ENCODE data around the gene PCYOX1L. TPM values are rescaled to one million over a fixed set of nuclear protein-coding genes. Genes with fewer than 3 reads are reported as not detected.

The PCYOX1L gene
- total and polyA plus RNA-seq, 2 experiments from 2014 or later = 10.4 to 10.7 TPM

DNA sequence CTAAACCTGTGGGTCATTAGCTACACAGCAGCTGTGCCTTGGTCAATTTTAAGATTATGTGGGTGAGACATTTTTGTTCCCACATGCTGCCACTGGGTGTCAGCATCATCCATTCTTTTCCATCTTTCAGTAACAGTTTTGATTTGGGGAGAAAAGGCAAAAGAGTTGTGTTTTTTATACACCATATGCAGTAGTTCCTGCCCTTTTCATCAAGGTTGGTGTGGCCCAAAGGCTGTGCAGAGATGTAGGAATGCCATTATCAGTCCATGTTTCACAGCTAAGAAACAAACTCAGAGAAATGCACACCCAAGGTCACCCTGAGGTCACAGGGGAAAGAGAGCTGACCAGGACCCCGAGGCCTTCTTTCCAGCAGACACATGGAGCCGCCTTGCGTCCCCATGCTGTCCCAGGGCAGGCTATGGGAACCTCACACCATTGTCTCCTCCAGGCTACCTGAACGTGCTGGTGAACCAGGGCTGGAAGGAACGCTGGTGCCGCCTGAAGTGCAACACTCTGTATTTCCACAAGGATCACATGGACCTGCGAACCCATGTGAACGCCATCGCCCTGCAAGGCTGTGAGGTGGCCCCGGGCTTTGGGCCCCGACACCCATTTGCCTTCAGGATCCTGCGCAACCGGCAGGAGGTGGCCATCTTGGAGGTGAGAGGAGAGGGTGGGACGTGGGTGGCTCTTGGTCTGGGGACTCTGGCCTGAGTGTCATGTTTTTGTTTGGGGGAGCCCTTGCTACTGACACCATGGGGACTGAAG, 40.4 kb upstream of the PCYOX1L start:
- TF ChIP-seq EZH2phosphoT487 (IDR thresholded peaks at IDR 0.05; ENCODE audit: insufficient read depth, low read depth) (no peak), EZH2 (IDR thresholded peaks at IDR 0.05; ENCODE audit: insufficient read depth, poor library complexity, severe bottlenecking) (no peak)
- Histone ChIP-seq H3K27me3 (replicated peaks; ENCODE audit: insufficient read depth) (no peaks in the 10 kb centered on the region), H3K4me2 (ENCODE audit: unreplicated experiment) (no peak overlapping the region), H3F3A (ENCODE audit: insufficient read depth) (peaks cover 17% of the 10 kb centered on the region; the same call in 1 of the 2 replicates), H3K27ac (no peak overlapping the region), H3K79me2 (ENCODE audit: insufficient read depth) (no peaks in the 10 kb centered on the region), H3K36me3 (ENCODE audit: low read depth) (no peaks in the 10 kb centered on the region), H3K4me3 (no peak overlapping the region), H4K20me1 (ENCODE audit: insufficient read depth) (no peaks in the 10 kb centered on the region), H2AFZ (no peak overlapping the region), H3K9me2 (ENCODE audit: insufficient read depth) (no peaks in the 10 kb centered on the region), H3K9ac (no peak overlapping the region), H3K4me1 (ENCODE audit: insufficient read depth) (peaks cover 13% of the 10 kb centered on the region), H3K9me3 (ENCODE audit: low read depth) (no peaks in the 10 kb centered on the region)
- DNase-seq = peak; percentile 69
- 77 to 83% methylated on average over 14 of the region's 14 CpGs for WGBS, 2 experiments (ENCODE audit: low coverage in 1 of 2, low lambda C conversion rate in 2 of 2, missing lambda C conversion rate in 2 of 2)
- in situ Hi-C loops (cut with MboI) = no loop called here

- H2AFZ ChIP-seq = no peak overlapping the region
- H3K27me3 ChIP-seq (replicated peaks; ENCODE audit: insufficient read depth) = no peaks in the 10 kb centered on the region
- no peaks in the 10 kb centered on the region for H3K79me2 ChIP-seq (ENCODE audit: insufficient read depth)
- peaks cover 19% of the 10 kb centered on the region for H3K4me1 ChIP-seq (ENCODE audit: insufficient read depth)
- no peaks in the 10 kb centered on the region for H3K9me2 ChIP-seq (ENCODE audit: insufficient read depth)
- no peak overlapping the region for H3K9ac ChIP-seq
- H3K36me3 ChIP-seq (ENCODE audit: low read depth) = no peaks in the 10 kb centered on the region
- H3K9me3 ChIP-seq (ENCODE audit: low read depth) = no peaks in the 10 kb centered on the region
- no peak overlapping the region for H3K27ac ChIP-seq
- TF ChIP-seq EZH2 (IDR thresholded peaks at IDR 0.05; ENCODE audit: insufficient read depth, poor library complexity, severe bottlenecking) (no peak), EZH2phosphoT487 (IDR thresholded peaks at IDR 0.05; ENCODE audit: insufficient read depth, low read depth) (no peak)
- DNase-seq = no peak
- in situ Hi-C loops (cut with MboI) = no loop called here
- no peak overlapping the region for H3K4me3 ChIP-seq
- H3F3A ChIP-seq (ENCODE audit: insufficient read depth) = peaks cover 17% of the 10 kb centered on the region; the same call in 1 of the 2 replicates
- WGBS, 2 experiments (ENCODE audit: low coverage in 1 of 2, low lambda C conversion rate in 2 of 2, missing lambda C conversion rate in 2 of 2) = 95% methylated on average over 3 of the region's 3 CpGs
- H3K4me2 ChIP-seq (ENCODE audit: unreplicated experiment) = no peak overlapping the region
- H4K20me1 ChIP-seq (ENCODE audit: insufficient read depth) = no peaks in the 10 kb centered on the region
Measured at GRCh38 chr5:149319174-149319573, 38.7 kb upstream of the PCYOX1L start.

- TF ChIP-seq EZH2 (IDR thresholded peaks at IDR 0.05; ENCODE audit: insufficient read depth, poor library complexity, severe bottlenecking) (no peak), EZH2phosphoT487 (IDR thresholded peaks at IDR 0.05; ENCODE audit: insufficient read depth, low read depth) (no peak)
- H4K20me1 ChIP-seq (ENCODE audit: insufficient read depth) = no peaks in the 10 kb centered on the region
- in situ Hi-C loops (cut with MboI) = no loop called here
- H3K27me3 ChIP-seq (replicated peaks; ENCODE audit: insufficient read depth) = no peaks in the 10 kb centered on the region
- H3K9me3 ChIP-seq (ENCODE audit: low read depth) = no peaks in the 10 kb centered on the region
- H2AFZ ChIP-seq = peak overlapping the region; percentile 82
- H3K9me2 ChIP-seq (ENCODE audit: insufficient read depth) = no peaks in the 10 kb centered on the region
- peak overlapping the region; percentile 61 for H3K9ac ChIP-seq
- no peaks in the 10 kb centered on the region for H3K79me2 ChIP-seq (ENCODE audit: insufficient read depth)
- H3K36me3 ChIP-seq (ENCODE audit: low read depth) = no peaks in the 10 kb centered on the region
- 8 to 19% methylated on average over 4 of the region's 4 CpGs for WGBS, 2 experiments (ENCODE audit: low coverage in 1 of 2, low lambda C conversion rate in 2 of 2, missing lambda C conversion rate in 2 of 2)
- peak; percentile 85 for DNase-seq
- peak overlapping the region; percentile 77 for H3K27ac ChIP-seq
- H3F3A ChIP-seq (ENCODE audit: insufficient read depth) = peaks cover 17% of the 10 kb centered on the region; the same call in 1 of the 2 replicates
- H3K4me1 ChIP-seq (ENCODE audit: insufficient read depth) = peaks cover 19% of the 10 kb centered on the region
- no peak overlapping the region for H3K4me3 ChIP-seq
- H3K4me2 ChIP-seq (ENCODE audit: unreplicated experiment) = peak overlapping the region; percentile 49
Measured at GRCh38 chr5:149320791-149321330, 37.0 kb upstream of the PCYOX1L start.

DNA sequence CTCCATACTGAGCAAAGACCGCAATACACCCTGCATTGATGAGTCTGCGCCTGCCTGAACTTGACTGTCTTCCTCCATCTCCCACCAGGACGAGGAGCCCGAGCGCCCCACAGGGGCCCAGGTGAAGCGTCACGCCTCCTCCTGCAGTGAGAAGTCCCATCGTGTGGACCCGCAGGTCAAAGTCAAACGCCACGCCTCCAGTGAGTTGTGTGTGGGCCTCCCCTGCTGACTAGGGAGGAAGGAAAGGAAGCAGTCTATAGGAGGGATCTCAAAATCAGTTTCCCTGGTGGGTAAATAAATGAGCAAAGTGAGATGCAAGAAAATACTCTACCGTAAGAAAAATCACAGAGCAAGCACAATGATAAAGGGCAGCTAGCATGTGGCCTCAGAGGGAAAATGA, 35.3 kb upstream of the PCYOX1L start:
- no peak overlapping the region for H3K4me3 ChIP-seq
- H3K27me3 ChIP-seq (replicated peaks; ENCODE audit: insufficient read depth) = no peaks in the 10 kb centered on the region
- H3F3A ChIP-seq (ENCODE audit: insufficient read depth) = peaks cover 17% of the 10 kb centered on the region; the same call in 1 of the 2 replicates
- no peak overlapping the region for H3K9ac ChIP-seq
- in situ Hi-C loops (cut with MboI) = no loop called here
- H3K4me2 ChIP-seq (ENCODE audit: unreplicated experiment) = no peak overlapping the region
- TF ChIP-seq EZH2phosphoT487 (IDR thresholded peaks at IDR 0.05; ENCODE audit: insufficient read depth, low read depth) (no peak), EZH2 (IDR thresholded peaks at IDR 0.05; ENCODE audit: insufficient read depth, poor library complexity, severe bottlenecking) (no peak)
- no peak overlapping the region for H2AFZ ChIP-seq
- no peaks in the 10 kb centered on the region for H4K20me1 ChIP-seq (ENCODE audit: insufficient read depth)
- H3K4me1 ChIP-seq (ENCODE audit: insufficient read depth) = peaks cover 19% of the 10 kb centered on the region
- WGBS, 2 experiments (ENCODE audit: low coverage in 1 of 2, low lambda C conversion rate in 2 of 2, missing lambda C conversion rate in 2 of 2) = 89 to 90% methylated on average over 12 of the region's 12 CpGs
- DNase-seq = no peak
- no peaks in the 10 kb centered on the region for H3K9me3 ChIP-seq (ENCODE audit: low read depth)
- no peak overlapping the region for H3K27ac ChIP-seq
- H3K79me2 ChIP-seq (ENCODE audit: insufficient read depth) = no peaks in the 10 kb centered on the region
- no peaks in the 10 kb centered on the region for H3K36me3 ChIP-seq (ENCODE audit: low read depth)
- no peaks in the 10 kb centered on the region for H3K9me2 ChIP-seq (ENCODE audit: insufficient read depth)

All from GM23248 (cell line).